Ascending aorta (tissue), 2 donors: ENCODE measurements around the gene INTS14. TPM values are rescaled to one million over a fixed set of nuclear protein-coding genes. Genes with fewer than 3 reads are reported as not detected.

Experiments used
- DNase-seq, 2 donors: peaks; one replicate each; pipeline ENCODE4 v3.0.0-alpha.2; 2019; ENCODE audit warnings: low spot score in 2 of 2
- H3K27ac ChIP-seq, 2 donors: fragments of 200-600 bp; sonication (generic); one replicate each; pipeline ENCODE4 v1.5.1; 2016 to 2017; ENCODE audit warnings: mild to moderate bottlenecking in 1 of 2
- H3K27me3 ChIP-seq: fragments of 200-600 bp; sonication (generic); one replicate; pipeline ENCODE4 v1.5.1; 2017
- H3K36me3 ChIP-seq, 2 donors: fragments of 200-600 bp; sonication (generic); one replicate each; pipeline ENCODE4 v1.5.1; 2016
- H3K4me1 ChIP-seq, 2 donors: fragments of 200-600 bp; sonication (generic); one replicate each; pipeline ENCODE4 v1.5.1; 2016 to 2017; ENCODE audit warnings: mild to moderate bottlenecking in 1 of 2
- H3K4me3 ChIP-seq, 2 donors: fragments of 200-600 bp; sonication (generic); one replicate each; pipeline ENCODE4 v1.5.1; 2016 to 2017; ENCODE audit warnings: mild to moderate bottlenecking in 1 of 2
- H3K9me3 ChIP-seq, 2 donors: fragments of 200-600 bp; sonication (generic); one replicate each; pipeline ENCODE4 v1.5.1; 2016
- intact Hi-C: fragments of 100-400 bp; cut with DNase I; formaldehyde crosslinking; loops from one replicate; pipeline ENCODE4 v1.15.1; 2023
- total RNA-seq: library from RNA; depleted of rRNA; stranded (reverse); fragments of >200 nt; gene quantifications from one replicate; pipeline ENCODE4 v1.1.0, GENCODE V29; 2016
- TF ChIP-seq, protein P1 (sequence below), 3 experiments: fragments of 200-600 bp in 2 of 3; fragments of 450-650 bp in 1 of 3; sonication (generic) in 2 of 3; IDR thresholded peaks; one replicate each; pipeline ENCODE4 v1.5.1; 2016 to 2019; ENCODE audit warnings: antibody characterized with exemption in 3 of 3, mild to moderate bottlenecking in 1 of 3, moderate library complexity in 1 of 3

INTS14 gene
- total RNA-seq, 1 donor from 2014 or later: 14.5 TPM

DNA sequence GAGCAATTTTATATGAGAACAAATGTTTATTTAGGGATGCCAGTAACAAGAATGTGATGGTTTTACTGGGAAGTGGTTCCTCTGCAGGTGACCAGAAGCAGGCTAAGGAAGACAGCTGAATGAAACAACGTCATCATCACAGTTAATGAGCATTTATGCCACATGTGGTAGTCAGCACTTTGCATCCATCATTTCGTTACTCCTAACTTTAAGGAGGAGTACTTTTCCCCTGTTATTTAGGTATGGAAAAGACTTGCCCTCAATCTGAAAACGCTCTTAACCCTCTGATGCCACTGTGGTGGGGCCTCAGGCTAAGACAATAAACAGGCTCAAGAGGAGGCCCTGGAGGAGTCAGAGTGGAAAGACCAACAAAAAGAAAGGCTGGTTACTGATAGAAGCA, 31.2 kb downstream of the INTS14 start:
- Histone ChIP-seq H3K27ac (no peak overlapping the region), H3K27me3 (no peaks in the 10 kb centered on the region), H3K9me3 (no peaks in the 10 kb centered on the region), H3K4me3 (no peak overlapping the region), H3K36me3 (peaks cover 35 to 88% of the 10 kb centered on the region in 2 donors), H3K4me1 (no peaks in the 10 kb centered on the region)
- intact Hi-C loops: no loop called here
- TF ChIP-seq, protein P1, sequence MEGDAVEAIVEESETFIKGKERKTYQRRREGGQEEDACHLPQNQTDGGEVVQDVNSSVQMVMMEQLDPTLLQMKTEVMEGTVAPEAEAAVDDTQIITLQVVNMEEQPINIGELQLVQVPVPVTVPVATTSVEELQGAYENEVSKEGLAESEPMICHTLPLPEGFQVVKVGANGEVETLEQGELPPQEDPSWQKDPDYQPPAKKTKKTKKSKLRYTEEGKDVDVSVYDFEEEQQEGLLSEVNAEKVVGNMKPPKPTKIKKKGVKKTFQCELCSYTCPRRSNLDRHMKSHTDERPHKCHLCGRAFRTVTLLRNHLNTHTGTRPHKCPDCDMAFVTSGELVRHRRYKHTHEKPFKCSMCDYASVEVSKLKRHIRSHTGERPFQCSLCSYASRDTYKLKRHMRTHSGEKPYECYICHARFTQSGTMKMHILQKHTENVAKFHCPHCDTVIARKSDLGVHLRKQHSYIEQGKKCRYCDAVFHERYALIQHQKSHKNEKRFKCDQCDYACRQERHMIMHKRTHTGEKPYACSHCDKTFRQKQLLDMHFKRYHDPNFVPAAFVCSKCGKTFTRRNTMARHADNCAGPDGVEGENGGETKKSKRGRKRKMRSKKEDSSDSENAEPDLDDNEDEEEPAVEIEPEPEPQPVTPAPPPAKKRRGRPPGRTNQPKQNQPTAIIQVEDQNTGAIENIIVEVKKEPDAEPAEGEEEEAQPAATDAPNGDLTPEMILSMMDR (IDR thresholded peaks at IDR 0.05): no peak
- DNase-seq: no peak

DNA sequence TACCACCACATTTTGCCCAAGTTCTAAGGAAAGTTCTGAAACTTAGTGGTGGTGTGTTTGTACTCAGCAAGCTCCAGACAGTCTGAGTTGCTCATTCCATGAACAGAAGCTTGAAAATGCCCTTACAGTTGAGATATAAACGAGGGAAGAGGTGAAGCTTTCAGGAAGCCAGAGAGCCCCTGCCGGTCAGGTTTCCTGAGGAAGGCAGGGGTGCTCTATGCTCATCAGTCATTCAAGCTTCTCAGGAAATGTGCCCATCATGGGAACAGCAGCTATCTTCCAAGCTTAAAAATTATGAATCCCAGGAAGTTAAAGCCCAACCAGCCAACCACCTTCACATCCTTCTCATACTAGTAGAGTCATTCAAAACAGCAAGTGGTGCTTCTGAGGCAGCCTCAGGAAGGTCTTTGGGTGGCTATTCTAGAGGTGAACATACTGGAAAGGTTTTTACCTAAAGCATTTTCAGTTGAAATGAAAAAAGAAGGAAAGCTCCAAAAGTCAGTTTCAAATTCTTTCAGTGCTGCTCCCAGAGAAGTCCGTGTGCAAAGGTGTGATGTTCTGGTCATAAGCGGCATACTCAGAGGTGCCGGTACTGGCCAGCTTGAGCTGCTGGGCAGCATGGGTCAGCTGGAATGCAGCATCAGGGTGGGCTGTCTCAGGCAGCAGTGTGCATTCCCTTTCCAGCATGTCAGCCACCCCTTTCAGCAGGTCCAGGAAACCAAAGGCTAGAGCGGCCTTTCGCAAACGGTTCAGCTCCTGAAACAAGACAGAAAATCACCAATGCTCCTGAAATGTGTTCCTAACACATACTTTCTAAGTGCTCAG, 31.8 kb downstream of the INTS14 start:
- peaks cover 35 to 81% of the 10 kb centered on the region in 2 donors for H3K36me3 ChIP-seq
- no peaks in the 10 kb centered on the region for H3K9me3 ChIP-seq
- H3K4me1 ChIP-seq: no peaks in the 10 kb centered on the region
- no peak for DNase-seq
- no peaks in the 10 kb centered on the region for H3K27me3 ChIP-seq
- no peak overlapping the region for H3K4me3 ChIP-seq
- peak overlapping the region in 1 of 2 donors; percentile 4 for H3K27ac ChIP-seq
- intact Hi-C loops: no loop called here
- TF ChIP-seq, protein P1 (IDR thresholded peaks at IDR 0.05): no peak

DNA sequence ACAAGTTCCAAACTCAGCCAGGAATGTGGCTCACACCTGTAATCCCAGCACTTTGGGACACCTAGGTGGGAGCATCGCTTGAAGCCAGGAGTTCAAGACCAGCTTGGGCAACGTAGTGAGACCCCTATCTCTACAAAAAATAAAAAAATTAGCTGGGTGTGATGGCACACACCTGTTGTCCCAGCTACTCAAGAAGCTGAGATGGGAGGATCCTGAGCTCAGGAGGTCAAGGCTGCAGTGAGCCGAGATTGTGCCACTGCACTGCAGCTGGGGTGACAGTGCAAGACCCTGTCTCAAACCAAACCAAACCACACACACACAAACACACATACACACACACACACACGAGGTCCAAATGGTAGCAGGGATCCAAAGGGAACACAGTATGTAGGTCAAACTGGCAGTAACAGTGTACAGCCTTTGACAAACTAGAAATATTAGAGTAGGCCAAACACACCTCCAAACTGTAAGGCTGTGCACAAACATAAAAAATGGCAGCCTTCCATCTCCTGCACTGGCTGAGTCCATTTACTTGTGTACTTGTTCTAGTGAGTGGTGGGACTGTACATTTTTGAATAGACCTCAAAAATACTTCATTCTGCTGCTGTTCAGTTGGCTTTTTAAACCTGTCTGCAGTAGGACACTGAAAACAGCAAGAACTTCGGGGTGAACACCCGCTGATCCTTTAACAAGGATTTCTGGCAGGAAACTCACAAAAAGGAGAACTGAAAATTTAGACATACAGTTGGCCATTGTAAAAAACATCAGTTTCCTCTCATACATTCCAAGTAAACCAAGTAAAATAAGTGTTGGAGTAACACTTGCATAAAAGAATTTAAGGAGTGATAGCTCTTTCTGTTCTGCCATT, 33.6 kb downstream of the INTS14 start:
- no peaks in the 10 kb centered on the region for H3K4me1 ChIP-seq
- TF ChIP-seq, protein P1 (IDR thresholded peaks at IDR 0.05): no peak
- no peak overlapping the region for H3K4me3 ChIP-seq
- H3K27ac ChIP-seq: no peak overlapping the region
- intact Hi-C loops: no loop called here
- no peaks in the 10 kb centered on the region for H3K27me3 ChIP-seq
- H3K36me3 ChIP-seq: peaks cover 34 to 76% of the 10 kb centered on the region in 2 donors
- no peaks in the 10 kb centered on the region for H3K9me3 ChIP-seq
- no peak for DNase-seq

DNA sequence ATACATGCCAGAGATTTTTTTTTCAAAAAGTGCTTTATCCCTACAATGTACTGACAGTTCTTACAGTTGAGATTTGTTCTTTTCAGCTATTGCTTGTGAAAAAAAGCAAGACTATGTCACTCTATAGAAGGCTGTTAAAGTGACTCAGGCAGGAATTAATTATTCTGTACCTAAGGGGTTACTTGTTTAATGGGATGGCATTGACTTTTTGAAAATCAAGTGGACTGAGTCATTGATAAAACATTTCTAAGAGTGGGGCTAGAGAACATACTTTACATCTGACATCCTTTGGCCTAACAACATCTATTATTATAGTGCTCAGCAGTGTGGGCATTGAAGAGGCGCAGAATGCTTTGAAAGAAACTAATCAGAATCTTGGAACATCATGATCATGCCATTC, 34.3 kb downstream of the INTS14 start:
- DNase-seq: no peak
- Histone ChIP-seq H3K9me3 (no peaks in the 10 kb centered on the region), H3K27me3 (no peaks in the 10 kb centered on the region), H3K27ac (no peak overlapping the region), H3K4me1 (no peaks in the 10 kb centered on the region), H3K4me3 (no peak overlapping the region), H3K36me3 (peaks cover 32 to 72% of the 10 kb centered on the region in 2 donors)
- TF ChIP-seq, protein P1 (IDR thresholded peaks at IDR 0.05): no peak
- intact Hi-C loops: no loop called here

DNA sequence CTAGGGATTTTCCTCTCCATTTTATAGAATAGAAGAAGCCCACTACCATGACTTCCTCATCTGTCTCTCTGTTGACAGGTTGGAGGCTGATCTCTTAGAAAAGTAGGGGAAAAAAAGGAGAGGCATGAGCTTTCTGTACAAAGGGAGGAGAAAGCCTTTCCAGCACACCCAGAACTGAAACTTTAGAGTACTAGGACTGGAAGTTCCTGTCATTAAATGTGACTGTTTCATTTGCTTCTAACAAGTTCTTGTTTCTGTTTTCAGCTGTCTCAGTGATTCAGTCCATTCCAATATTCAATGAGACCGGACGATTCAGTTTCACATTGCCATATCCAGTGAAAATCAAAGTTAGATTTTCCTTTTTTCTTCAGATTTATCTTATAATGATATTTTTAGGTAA, 39.0 kb downstream of the INTS14 start:
- Histone ChIP-seq H3K27me3 (no peaks in the 10 kb centered on the region), H3K4me1 (no peaks in the 10 kb centered on the region), H3K27ac (no peak overlapping the region), H3K9me3 (no peaks in the 10 kb centered on the region), H3K36me3 (peaks cover 12 to 54% of the 10 kb centered on the region in 2 donors), H3K4me3 (no peak overlapping the region)
- intact Hi-C loops: no loop called here
- TF ChIP-seq, protein P1 (IDR thresholded peaks at IDR 0.05): no peak
- no peak for DNase-seq
